Activated gamma-delta T cell (primary cell): ENCODE data around the gene CORO1C.

Experiments used
- DNase-seq: peaks from one replicate; lab custom pipeline; 2025; lab: John Stamatoyannopoulos, UW

CORO1C gene

DNA sequence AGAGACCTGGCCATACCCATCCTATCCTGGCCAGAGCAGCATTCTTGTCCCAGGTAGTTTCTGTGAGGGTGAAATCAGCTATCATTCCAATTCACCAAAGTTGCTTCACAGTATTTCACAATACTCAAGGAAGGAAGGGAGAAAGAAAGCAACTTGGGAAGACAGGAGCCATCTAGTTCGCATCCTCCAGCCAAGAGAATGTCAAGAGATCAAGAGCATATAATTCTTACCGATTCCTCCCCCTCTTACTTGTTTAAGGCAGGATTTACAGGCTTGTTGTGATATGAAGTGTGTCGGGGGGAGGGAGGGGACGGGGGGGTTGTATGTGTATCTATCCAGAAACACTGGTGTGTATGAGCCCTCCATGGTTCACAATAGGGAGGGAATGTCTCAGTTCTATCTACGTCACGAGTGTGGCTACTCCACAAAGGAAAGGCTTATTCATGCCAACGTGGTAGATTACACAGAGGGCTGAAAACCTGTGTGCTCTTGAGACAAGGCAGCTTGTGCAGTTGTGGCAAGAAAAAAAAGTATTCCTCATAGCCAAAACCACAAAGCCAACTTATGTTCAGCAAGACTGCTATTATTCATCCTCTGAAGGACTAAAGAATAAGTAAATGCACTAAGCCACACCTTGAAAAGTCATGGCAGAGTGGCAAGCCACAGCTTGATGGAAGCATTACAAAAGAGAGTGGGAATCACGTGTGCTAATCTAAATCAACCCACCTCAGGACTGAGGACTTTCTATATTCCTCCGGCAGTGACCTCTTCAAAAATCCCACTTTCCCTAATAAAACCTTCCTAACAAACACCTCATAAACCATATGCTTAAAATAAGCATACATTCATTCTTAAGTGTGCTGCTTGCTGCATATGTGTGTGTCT is 35.0 kb downstream of the CORO1C start:
- DNase-seq = no peak

DNA sequence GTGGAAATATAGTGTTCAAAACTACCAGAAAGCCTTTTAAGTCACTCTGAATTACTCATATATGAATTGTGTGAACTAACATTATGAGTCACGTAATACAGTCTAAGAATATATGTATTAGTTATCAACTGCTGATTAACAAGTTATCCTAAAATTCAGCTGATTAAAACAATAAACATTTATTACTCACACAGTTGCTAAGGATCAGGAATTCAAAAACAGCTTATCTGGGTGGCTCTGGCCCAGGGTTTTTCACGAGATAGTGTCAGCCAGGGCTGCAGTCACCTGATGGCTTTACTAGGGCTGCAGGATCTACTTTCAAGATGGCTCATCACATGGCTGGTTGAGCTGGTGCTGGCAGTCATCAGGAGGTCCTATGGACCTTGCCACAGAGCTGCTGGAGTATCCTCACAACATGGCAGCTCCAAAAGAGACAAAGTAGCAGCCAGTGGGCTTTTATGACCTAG is 36.5 kb downstream of the CORO1C start:
- no peak for DNase-seq

DNA sequence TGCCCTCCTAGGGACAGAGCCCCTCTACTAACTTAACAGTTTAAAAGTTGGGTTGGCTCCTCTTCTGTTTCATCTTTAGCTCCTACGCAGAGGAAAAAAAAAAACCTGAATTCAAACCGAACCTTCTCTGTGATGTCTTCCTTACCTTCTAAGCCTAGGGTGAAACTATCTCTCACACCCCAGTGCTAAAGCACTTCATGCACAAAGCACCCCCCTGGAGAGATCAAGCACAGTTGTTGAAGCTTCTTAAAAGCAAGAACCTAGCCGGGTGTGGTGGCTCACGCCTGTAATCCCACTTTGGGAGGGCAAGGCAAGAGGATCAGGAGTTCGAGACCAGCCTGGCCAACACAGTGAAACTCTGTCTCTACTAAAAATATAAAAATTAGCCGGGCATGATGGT is 37.6 kb downstream of the CORO1C start:
- no peak for DNase-seq

DNA sequence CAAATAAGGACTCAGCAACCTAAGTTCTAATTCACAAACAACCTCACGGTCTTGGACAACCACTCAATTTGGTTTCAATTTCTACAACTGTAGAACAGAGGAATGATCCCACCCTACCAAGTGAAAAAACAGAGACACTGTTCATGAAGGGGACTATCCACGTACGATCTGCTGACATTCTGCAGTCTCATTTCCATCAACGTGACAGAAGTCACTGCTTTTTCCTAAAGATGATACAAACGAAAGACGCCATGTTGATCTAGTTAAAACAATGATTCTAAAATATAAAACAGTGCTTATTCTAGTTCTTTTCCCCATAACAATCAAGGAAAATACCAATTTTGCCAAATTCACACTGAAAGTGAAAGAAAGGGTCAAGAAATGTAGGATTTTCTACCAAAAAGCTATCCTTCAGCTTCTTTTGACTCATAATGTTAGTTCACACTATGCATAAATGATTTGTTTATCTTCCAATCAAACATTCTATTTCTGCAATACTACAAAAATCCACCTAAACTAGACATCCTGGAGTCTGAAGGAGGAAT is 38.1 kb downstream of the CORO1C start:
- no peak for DNase-seq

DNA sequence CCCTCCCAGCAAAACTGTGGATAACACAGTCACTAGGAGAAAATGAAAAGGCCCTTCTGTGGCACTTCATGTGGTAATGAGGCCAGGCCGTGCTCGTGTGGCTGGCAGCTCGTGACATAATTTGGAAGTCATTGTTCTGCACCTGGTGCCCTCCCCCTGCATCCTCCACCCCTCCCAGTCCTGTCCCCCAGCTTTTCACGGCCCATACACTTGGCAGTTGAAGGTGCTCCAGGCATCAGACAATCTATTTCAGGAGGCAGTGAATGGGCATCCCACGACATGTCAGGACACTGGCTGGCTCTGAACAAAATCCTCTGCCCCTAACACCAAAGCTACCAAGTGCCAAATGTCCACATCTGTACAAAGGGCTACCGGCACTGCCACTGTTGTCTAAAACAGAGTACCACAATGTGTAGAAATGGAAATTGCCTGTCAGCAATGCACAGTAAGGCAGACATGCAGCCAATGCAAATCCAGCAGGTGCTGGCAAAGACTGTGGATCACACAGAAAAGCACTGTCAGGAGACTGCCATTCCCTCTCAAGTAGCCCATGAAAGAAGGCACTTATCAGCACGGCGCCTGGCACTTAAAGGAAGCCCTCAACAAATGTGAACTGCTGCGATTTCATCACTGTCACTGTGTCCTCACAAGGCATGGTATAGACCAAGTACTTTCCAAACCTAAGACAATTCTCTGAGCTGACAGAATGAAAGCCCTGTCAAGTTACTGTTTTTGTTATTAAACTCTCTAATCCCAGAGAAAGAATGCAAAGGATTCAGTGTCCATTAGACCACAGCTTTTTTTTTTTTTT is 39.1 kb downstream of the CORO1C start:
- DNase-seq = no peak

DNA sequence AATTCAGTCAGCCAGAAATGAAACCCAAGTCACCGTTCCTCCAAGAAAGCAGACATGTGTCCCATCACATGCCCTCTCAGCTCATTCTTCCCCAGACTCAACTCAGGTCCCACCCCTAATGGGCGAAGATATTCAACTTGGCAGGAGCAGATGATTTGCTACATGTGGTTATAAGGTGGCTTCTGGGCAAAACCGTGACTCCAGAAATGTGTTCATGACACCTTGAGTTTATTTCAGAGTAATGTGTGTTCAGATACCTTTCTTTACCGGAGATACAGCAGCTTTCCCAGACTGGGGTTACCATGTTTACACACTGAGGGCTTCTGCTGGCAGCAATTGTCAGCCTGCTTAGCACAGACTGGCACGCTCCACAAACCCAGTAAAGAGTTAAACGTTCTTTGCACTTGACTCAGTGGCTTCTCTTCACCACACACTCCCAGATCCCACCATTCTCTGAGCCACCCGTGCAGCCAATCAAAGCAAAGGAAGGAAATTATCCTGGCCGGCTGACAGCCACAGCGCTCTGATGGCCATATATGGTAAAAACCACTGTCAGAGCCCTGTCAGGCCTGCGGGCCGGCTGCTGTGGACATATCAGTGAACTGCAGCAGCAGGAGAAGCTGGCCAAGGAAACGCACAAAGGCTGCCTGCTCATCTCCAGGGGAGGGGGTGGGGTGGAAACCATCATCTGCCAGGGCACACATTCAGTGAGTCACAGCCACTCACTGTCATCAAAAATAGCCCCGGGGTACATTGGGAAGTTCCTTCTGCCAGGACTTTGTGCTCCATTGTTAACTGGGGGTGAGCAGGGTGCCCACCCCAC is 39.9 kb downstream of the CORO1C start:
- peak; percentile 23 for DNase-seq

DNA sequence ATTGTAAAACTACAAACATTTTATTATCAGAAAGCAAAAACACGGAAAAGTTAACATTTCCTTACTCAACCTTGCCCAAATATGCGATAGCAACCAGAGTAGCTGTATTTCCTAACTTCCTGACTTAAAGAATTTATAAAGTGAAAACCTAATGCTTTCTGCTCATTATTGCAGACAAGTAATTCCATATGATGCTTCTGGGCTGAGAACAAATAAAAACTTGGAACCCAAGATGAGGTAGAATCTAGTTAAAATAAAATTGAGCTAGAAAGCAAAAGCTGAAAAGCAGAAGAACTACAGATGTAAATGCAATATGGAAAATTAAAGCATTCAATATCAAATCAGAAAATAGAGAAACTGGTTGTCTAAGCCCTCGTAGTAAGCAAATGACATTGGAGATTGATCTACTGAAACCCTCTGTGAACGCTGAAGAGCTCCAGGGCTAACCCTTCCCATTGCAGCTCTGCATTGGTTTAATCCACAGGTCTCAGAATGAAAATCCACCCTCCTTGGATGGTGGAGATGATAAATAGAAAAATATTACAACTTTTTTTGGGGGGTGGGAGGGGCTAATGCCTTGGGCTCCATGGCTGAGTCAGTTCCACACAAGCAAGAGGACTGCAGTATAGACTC is 40.7 kb downstream of the CORO1C start:
- no peak for DNase-seq

DNA sequence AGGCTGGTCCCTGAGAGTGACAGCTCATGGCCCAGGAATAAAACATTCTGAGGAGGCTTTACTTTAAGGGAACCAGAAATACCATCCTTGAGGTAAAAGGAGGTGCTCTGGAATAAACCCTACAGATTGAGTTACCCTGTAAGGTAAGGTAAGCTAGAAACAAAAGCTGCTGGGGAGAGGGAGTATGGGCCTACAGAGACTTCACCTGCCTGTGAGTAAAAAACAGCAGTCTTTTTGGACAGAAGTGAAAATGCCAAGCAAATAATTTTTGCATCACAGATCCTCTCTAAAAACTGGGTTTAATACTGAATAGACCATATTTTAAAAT is 41.2 kb downstream of the CORO1C start:
- no peak for DNase-seq

DNA sequence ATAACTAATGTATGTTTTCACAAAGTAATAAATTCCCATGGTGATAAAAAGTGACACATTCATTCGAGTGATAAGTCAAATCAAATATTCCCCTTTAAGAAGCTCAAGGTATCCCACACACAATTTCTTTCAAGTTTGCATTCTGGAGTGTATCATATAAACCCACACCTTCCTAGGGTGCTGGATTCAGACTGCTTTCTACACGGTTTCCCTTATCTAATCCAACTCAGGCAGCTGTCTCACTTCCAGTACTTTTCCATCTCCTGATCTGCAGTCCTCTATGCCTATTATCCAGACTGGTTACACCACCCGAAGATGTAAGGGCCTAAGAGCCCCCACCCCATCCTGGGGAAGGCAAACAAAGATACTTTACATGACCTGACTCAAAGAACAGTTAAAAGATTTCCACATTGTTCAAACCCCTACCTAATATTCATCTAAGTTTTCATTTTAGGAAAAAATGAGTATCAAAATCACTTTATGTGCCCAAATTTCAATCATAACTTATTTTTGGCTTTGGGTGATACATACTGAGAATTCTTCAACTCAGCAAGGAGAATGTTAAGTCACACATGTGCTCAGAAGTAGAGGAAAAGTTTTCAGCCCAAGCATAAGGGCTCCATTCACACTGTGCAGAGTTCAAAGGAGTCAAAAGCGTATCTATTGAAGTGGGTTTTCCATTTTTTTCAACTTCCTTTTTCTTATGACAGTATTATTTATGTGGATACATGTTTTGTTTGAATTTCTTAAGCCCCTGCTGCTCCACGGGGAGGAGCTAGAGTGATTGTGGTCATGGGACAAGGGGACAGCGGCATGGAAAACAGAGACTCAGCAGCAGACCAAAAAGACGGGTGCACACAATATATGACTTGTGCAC is 41.8 kb downstream of the CORO1C start:
- no peak for DNase-seq

DNA sequence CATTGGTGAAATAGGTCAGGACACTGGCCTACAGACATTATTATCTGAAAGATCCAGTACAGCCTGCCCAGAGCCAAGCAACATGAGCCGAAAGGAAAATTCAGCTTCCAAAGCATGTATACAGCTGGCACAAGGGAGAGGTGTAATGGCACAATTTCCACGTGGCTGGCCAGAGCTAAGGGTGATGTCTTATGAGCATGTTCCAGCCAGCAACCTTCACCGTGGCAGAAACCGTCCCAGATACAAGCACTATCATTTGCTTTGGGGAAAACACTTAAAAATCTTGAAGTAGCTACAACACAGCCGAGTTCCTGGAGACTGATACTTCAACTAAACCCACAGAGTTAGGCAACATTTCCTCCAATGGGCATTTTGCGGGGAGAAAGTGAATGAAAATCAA is 44.5 kb downstream of the CORO1C start:
- DNase-seq = no peak

DNA sequence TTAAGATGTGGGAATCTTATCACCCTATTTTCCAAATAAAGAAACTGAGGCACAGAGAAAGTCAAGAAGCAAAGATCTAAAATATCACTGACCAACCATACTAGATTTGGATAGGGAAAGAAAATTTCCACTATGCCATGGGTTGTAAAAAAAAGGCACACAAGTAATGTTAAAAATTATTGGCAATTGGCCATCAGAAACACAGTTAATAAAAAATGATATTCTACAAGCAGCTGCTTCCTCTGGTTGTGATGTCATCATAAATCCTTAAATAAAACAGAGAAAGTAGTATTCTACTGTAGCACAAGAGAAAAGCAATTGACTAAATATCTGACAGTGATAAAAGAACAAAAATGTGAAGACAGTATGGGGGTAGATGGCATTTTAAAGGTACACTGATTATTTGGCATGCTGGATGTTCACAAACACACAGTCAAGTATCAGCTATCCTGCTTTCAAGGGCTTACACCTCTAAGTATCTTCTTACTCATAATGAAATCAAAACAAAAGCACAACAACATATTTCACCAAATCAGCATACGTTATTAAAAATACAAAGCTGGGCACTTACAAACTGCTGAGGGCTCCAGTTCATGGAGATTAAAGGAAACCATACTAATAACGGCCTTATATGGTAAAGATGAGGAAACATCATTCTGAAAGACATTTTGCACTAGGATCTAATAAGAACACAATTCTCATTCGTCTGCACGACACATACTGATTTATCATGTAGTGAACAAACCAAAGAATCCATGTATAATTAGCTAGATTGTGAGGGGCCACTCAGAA is 45.7 kb downstream of the CORO1C start:
- DNase-seq = no peak

DNA sequence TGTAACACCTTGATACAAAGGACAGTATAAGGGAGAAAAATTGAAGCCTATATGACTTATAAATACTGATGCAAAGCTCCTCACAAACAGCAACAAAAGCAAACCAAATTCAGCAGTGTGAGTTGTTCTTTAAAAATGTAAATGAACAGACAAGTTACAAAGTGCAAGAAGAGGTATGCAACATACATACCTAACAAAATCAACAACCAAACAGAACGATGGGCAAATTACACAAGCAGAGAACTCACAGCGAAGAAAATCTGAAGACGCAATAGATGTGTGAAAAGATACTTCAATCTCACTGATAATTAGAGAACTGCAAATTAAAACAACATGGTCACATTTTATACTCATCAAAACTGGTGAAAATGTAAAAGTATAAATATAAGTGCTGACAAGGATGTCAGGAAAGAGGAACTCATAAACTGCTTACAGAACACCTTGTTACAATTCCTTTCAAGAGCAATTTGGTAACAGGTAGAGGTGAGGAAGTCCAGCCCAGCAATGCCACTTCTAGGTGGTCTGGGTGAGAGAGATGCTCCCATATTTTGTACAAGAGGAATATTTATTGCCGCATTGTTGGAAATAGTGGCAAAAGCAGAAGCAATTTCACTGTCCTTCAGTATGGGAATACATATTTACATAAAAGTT is 47.3 kb downstream of the CORO1C start:
- DNase-seq = no peak

DNA sequence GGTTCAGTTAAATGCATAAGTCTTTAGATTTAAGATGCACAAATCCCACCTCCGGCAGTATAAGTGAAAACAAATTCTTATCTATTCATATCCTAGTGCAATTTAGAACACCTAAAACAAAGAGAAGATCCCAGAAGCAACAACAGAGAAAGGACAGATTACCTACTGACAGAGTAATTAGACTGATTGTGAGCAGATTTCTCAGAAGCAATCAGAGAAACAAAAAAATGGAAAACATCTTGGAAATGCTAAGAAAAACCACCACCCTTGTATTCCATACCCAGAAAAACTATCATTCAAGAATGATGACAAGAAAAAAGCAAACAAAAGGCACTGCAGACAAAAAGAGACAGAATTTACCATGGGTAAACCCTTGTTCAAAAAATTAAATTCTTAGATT is 50.0 kb downstream of the CORO1C start:
- DNase-seq = no peak

DNA sequence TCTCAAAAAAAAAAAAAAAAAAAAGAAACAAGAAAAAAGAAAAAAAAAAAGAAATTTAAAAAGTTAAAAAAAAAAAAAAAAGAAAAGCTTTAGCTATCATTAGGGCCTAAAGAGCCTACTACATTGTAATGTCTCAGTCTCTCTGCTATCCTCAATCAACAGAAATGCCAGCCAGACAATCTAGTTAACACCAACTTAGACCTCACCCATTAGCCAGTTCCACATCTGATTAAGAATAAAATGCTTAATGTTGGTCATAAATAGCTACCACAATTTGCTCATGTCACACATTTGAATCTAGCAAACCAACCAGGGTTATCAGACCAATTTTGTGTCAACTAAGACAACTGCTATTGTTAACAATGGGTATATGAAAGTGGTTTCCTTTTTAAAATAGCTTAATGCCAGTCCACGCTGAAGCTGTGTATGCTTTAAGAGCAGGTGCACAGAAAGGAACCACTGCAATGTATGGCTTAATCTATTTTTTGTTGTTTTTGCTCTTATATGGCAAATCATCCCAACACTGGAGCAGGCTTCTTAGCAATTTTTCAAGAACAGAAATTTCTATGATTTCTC is 52.1 kb downstream of the CORO1C start:
- DNase-seq = no peak

DNA sequence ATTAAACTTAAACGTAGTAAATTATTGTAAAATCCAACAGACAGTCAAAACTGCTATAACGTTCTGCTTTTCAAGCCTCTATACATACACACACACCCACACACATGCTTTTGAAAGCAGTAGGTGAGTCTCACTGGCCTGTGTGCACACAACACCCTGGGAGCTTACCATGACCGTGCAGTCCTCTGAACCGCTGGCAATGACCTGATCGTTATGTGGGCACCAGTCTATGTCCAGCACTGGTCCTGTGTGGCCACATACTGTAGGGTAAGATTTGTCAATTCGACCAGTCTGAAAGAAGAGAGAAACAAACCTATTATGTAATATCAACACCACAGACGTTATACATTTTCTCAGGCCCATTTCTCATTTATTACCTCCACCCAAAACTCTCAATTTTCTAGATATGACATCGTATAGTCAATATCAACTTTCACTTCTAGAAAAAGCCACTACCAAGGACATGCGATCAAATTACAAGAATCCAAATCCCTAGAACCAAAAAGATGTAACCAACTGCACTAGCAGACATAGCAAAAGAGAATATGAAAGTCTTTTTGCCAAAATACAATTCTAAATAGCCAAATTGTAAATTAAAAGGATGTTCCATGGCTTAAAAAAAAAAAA is 53.1 kb downstream of the CORO1C start:
- no peak for DNase-seq

DNA sequence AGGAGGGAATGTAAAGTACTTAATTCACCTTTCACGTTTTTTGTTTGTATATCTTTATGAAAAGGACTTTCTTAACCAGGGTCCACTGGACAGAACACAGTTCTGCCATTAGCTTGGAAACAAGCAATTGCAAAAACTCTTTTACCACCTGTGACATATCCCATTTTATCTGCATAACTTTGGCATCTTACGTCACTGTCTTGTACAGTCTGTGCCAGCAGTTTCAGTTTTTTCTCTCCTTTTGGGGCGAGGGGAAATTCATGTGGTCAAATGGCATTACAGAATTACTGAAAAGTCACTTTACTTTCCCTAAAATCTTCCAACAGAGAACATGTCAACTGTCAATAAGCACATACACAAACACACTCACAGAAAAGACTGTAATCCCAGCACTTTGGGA is 53.9 kb downstream of the CORO1C start:
- no peak for DNase-seq

DNA sequence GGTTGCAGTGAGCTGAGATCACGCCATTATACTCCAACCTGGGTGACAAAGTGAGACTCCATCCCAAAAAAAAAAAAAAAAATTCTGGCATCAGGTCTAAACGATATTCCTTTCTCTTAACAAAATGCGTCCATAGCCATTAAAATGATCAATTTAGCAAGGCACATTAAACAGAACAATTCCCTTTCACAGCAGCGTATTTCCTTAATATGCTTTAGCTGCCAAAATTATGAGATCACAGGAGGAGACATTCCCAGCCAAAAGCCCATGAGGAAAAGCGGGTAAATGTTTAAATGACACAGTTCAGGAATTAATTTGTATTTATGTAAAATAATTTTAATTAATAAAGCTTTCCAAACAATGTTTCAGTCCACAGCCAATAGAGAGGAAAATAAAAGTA is 54.6 kb downstream of the CORO1C start:
- no peak for DNase-seq

DNA sequence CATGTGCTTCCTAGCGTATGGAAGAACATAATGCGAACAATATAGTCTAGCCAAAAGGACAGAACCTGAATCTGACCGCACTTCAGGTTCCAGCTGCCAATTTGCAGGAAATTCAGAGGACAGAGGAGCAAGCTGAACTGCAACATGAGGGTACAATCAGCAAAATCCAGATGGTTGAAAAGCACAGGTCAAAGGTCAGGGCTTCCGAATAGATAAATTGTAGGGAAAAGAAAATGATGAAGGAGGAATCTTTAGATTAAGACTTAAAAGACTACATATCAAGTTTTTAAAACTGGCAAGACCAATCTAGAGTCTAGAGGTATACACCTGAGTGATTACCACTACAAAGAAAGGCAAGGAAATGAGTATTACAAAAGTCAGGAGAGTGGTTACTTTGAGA is 55.5 kb downstream of the CORO1C start:
- no peak for DNase-seq
